ENCODE results near the gene MLIP. TPM values are rescaled to one million over a fixed set of nuclear protein-coding genes. Genes with fewer than 3 reads are reported as not detected.

The MLIP gene
- total and polyA plus RNA-seq, 10 donors = 0.02 to 0.30 (median 0.07) TPM; not detected in 6

- no peaks in the 10 kb centered on the region for H3K27me3 ChIP-seq (replicated peaks in 1 of 7)
- H3K27ac ChIP-seq = no peak overlapping the region
- no peaks in the 10 kb centered on the region for H3K36me3 ChIP-seq
- intact Hi-C loops (cut with DNase I; ENCODE audit: low total_unique reads) = no loop called here
- H3K9me3 ChIP-seq = no peaks in the 10 kb centered on the region
- DNase-seq = no peak
- H3K4me1 ChIP-seq = no peaks in the 10 kb centered on the region
- H3K4me3 ChIP-seq = no peak overlapping the region
- WGBS, 5 donors = 68 to 88% (median 81%) methylated on average over 3 of the region's 3 CpGs
- TF ChIP-seq CTCF (IDR thresholded peaks at IDR 0.05 in 8 of 11, conservative IDR thresholded peaks at IDR 0.05 in 3 of 11) = no peak
Measured at GRCh38 chr6:54284161-54284860, 173.1 kb downstream of the MLIP start.

GRCh38 chr6:54285595-54285994, 174.4 kb downstream of the MLIP start:
- DNase-seq = no peak
- Histone ChIP-seq H3K27ac (no peak overlapping the region), H3K36me3 (no peaks in the 10 kb centered on the region), H3K4me3 (no peak overlapping the region), H3K27me3 (replicated peaks in 1 of 7) (no peaks in the 10 kb centered on the region), H3K9me3 (no peaks in the 10 kb centered on the region), H3K4me1 (no peaks in the 10 kb centered on the region)
- WGBS, 5 donors = 76 to 88% (median 85%) methylated on average over 3 of the region's 3 CpGs
- TF ChIP-seq POLR2AphosphoS5 (IDR thresholded peaks at IDR 0.05) (no peak), POLR2A (IDR thresholded peaks at IDR 0.05) (no peak), CTCF (IDR thresholded peaks at IDR 0.05 in 8 of 11, conservative IDR thresholded peaks at IDR 0.05 in 3 of 11) (no peak)
- intact Hi-C loops (cut with DNase I; ENCODE audit: low total_unique reads) = no loop called here

GRCh38 chr6:54286141-54286540, 174.9 kb downstream of the MLIP start:
- no peak overlapping the region for H3K27ac ChIP-seq
- no peaks in the 10 kb centered on the region for H3K4me1 ChIP-seq
- DNase-seq = no peak
- intact Hi-C loops (cut with DNase I; ENCODE audit: low total_unique reads) = no loop called here
- no peaks in the 10 kb centered on the region for H3K27me3 ChIP-seq (replicated peaks in 1 of 7)
- no peaks in the 10 kb centered on the region for H3K9me3 ChIP-seq
- no peaks in the 10 kb centered on the region for H3K36me3 ChIP-seq
- TF ChIP-seq POLR2A (IDR thresholded peaks at IDR 0.05) = no peak
- TF ChIP-seq CTCF (IDR thresholded peaks at IDR 0.05 in 8 of 11, conservative IDR thresholded peaks at IDR 0.05 in 3 of 11) = no peak
- TF ChIP-seq POLR2AphosphoS5 (IDR thresholded peaks at IDR 0.05) = no peak
- H3K4me3 ChIP-seq = no peak overlapping the region

GRCh38 chr6:54288474-54288873, 177.2 kb downstream of the MLIP start:
- no peaks in the 10 kb centered on the region for H3K9me3 ChIP-seq
- intact Hi-C loops (cut with DNase I; ENCODE audit: low total_unique reads) = no loop called here
- H3K4me3 ChIP-seq = no peak overlapping the region
- H3K27ac ChIP-seq = no peak overlapping the region
- no peaks in the 10 kb centered on the region for H3K27me3 ChIP-seq (replicated peaks in 1 of 7)
- DNase-seq = no peak
- H3K4me1 ChIP-seq = no peaks in the 10 kb centered on the region
- 85 to 90% (median 86%) methylated on average over 2 of the region's 2 CpGs for WGBS, 5 donors
- TF ChIP-seq POLR2AphosphoS5 (IDR thresholded peaks at IDR 0.05) = no peak
- no peak for TF ChIP-seq CTCF (IDR thresholded peaks at IDR 0.05 in 8 of 11, conservative IDR thresholded peaks at IDR 0.05 in 3 of 11)
- TF ChIP-seq POLR2A (IDR thresholded peaks at IDR 0.05) = no peak
- H3K36me3 ChIP-seq = no peaks in the 10 kb centered on the region

Data from spleen (tissue), 11 donors.